HG02885 (cell line): ENCODE results near the gene FLRT2.

Experiments used
- ATAC-seq: cut with Tn5 transposase; IDR thresholded peaks from one replicate; pipeline ENCODE4 v1.9.1; 2021; ENCODE audit warnings: mild to moderate bottlenecking; ENCODE audit not compliant: unreplicated experiment, poor library complexity

Gene FLRT2

DNA sequence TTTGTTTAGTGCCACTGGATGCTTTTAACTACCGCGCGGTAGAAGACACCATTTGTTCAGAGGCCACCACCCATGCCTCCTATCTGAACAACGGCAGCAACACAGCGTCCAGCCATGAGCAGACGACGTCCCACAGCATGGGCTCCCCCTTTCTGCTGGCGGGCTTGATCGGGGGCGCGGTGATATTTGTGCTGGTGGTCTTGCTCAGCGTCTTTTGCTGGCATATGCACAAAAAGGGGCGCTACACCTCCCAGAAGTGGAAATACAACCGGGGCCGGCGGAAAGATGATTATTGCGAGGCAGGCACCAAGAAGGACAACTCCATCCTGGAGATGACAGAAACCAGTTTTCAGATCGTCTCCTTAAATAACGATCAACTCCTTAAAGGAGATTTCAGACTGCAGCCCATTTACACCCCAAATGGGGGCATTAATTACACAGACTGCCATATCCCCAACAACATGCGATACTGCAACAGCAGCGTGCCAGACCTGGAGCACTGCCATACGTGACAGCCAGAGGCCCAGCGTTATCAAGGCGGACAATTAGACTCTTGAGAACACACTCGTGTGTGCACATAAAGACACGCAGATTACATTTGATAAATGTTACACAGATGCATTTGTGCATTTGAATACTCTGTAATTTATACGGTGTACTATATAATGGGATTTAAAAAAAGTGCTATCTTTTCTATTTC lies 93.2 kb downstream of the FLRT2 start:
- no peak for ATAC-seq

DNA sequence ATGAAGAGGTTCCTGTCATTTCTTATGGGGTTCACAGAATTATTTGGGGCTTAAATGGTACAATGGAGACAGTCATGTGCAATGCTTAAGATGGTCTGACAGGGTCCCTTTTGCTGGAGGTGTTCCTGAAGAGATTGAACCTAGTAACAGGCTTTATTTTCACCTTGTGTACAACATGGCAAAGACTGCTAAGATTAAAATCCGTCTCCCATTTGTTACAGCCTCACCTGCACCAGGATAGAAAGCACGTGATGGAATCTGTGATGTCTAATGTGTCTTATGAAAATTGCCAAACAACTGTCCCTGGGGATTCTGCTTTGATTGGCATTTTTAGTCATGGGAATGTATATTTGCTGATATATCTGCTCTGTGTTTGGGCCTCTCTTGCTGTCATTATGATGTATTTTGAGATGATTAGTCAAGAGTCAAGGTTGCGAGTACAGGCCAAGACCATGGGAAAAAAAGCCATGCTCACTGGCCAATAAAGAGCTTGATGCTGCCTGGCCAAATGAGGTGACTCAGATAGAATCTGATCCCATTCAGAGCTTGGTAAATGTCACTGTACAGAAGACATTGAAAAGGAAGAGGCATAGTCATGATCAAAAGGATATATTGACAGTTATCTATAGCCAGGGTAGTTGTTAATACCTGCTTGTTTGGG lies 96.1 kb downstream of the FLRT2 start:
- no peak for ATAC-seq

DNA sequence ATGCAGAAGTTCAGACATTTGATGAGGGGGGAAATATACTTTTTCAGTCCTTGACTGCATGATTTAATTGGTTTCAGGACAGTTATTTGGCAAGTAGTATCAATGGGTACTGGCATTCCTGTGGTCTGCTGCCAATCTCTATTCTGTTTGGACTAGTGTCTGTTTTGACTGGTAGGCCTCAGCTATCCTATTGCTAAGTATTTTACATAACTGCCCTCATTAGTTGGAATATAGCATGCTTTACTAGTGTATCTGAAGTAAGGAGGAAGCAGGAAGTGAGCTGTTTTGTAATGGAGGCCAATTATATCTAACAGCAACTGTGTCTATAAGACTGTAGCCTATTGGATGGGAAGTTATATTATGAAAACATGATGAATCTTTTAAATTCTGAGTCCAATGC lies 104.3 kb downstream of the FLRT2 start:
- ATAC-seq, result no peak

DNA sequence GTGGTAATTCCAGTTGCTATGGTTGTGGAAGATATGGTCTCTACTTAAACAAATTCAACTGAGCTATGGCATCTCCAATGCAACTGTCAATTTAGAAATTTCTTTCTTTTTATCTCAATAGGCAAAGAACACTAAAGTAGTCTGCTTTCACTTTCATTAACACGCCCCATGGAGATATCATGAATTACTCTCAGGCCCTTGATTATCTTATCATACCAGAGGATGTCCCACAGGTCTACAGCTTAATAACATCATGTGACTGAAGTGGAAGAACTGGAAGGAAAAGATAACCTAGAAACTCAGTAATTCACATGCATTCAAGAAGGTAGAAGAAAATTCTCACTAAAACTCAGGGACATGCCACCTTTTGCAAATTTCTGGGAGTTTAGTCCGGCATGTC lies 114.3 kb downstream of the FLRT2 start:
- no peak for ATAC-seq

DNA sequence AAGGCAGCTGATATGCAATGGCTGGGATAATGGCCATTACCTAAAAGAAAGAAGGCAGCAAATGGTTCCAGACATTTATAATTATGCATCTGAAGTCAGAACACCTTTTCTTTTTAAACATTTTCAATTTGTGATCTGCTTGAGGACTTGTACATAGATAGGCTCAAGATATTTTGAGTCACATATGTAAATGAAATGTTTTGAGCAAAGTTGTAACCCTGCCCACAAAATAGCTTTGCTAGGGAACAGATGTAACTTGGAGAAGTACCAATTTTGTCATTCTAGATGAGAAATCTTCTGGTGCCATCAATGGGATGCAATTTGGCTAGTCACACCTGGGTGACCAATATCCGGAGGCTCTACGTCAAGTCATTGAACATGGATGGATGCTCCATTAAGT lies 123.1 kb downstream of the FLRT2 start:
- no peak for ATAC-seq

DNA sequence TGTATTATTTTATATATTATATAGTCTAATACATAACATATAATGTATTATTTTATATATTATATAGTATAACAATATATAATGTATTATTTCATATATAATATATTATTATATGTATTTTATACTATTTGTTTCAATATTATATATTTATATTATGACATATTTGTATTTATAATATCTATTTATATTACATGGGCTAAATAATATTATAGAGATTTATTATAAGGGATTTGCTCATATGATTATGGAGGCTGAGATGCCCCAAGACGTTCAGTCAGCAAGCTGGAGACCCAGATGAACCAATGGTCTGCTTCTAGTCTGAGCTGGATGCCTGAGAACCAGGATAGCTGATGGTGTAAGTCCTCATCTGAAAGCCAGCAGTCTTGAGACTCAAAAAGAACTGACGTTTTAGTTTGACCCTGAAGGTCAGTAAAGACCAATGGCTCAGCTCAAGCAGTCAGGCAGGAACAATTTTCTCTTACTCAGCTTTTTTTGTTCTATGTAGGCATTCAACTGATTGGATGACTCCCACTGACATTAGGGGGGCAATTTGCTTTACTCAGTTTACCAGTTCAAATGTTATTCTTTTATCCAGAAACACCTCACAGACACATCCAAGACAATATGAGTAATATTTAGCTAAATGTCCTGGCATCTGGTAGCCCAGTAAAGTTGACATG lies 130.4 kb downstream of the FLRT2 start:
- no peak for ATAC-seq

DNA sequence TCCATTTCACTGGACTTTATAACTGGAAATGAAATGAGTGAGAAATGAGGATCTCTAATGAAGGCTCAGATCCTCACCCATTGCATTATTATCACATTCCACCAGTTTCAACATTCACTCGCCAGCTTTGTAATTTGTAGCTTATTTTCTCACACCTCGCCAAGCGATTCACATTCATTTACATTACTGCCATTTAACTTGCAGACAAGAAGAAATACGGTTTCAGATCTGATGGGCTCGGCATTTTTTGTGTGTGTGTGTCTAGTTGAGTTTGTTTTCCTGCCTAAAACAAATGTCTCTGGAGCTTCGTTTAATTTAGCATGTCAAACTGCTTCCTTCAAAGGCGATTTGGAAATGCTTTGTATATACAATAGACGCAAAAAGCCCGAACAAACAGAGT lies 132.2 kb downstream of the FLRT2 start:
- ATAC-seq, result no peak

DNA sequence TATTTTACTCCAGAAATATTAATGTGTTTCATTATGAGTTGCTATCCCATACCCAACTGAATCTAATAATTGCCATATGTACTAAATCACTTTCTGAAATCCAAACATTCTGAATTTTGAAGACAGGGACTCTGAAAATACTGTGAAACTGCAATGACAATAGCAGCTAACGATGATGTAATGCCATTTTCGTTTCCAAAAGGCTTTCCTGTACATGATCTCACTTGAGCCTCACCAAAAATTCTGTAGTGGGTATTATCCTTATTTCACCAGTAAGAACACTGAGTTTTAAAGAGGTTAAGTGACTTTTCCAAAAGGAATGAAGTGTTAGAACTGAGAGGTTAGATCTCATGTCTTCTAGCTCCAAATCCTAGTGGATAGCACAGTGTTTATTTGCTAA lies 133.3 kb downstream of the FLRT2 start:
- no peak for ATAC-seq

DNA sequence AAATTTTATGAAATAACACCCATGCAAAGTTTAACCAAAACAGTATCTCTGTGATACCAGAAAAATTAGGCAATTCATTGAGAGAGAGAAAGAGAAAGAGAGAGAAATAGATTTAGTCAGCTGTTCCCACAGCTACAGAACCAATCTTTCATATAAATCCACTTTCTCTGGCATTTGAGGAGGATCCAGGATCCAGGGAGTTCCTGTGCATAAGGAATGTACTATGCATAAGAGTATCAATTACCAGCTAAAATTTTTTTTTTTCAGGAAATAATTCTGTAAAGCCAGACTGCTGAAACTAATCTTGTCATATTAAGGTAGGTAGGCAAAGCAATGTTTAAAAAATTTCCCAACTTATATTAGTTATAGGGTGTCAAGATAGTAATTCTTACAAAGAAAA lies 133.7 kb downstream of the FLRT2 start:
- no peak for ATAC-seq

DNA sequence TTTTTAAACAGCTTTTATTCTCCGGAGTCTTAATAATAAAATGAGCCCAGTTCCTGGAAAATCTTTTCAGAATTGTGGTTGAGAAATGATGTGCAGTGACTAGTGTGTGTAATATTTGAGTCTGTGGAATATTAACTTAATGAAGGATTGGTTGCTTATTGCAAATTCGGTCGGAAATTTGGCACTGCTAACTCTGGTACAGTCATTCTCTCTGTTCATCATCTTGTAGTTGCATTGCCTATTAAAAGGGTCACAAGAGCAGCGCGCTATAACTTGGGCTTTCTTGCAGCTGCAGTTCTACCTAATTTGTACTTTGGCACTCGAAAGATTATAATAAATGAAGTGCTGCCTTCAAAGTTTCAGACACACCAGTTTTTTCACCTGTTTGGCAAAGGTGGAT lies 146.0 kb downstream of the FLRT2 start:
- ATAC-seq, result no peak

DNA sequence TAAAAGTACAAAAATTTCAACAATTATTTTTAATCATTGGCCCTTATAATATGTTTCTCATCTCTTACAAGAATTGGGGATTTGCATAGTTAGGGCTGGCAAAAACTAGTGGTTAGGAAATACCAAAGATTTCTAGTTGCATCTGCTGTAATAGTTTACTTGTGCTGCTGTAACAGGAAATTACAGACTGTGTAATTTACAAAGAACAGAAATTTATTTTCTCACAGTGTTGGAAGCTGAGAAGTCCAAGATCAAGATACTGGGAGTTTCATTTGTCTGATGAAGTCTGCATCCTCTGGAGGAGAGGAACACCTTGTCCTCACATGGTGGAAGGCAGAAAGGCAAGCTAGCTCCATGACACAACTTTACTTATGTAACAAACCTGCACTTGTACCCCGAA lies 157.0 kb downstream of the FLRT2 start:
- ATAC-seq, result no peak

DNA sequence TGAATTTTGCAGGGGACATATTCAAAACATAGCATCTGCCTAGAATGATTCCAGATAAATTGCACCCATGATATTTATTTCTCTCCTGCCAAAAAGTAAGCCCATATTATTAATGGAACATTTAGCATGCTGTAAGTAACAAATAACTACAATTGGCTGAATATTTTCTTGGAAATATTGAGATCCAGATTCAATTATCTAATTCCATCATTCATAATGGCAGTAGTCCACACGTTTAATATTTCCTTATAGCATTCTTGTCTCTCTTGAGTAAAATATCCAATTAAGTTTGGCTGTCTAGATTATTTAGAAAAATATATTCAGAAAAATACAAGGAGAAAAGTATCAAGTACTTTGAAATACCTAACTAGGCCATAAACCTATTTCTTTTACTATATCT lies 157.5 kb downstream of the FLRT2 start:
- no peak for ATAC-seq

DNA sequence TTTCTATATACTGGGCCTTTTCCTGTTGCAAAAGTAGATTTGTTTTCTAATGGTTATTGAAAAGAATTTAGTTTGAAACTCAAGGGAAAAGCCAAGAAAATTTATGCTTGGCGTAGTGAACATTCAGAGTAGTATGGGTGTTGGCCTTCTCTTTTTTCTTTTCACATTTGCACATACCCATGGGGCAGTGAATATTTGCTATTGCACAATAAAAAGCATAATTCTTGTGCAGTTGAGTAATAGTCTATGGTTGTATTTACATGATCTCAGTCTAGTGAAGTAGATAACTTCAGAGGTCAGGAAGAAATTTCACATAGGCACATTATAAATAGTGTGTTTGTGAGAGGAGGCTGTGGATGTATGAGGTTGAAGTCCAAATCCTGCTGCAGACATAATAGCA lies 158.1 kb downstream of the FLRT2 start:
- ATAC-seq, result no peak

DNA sequence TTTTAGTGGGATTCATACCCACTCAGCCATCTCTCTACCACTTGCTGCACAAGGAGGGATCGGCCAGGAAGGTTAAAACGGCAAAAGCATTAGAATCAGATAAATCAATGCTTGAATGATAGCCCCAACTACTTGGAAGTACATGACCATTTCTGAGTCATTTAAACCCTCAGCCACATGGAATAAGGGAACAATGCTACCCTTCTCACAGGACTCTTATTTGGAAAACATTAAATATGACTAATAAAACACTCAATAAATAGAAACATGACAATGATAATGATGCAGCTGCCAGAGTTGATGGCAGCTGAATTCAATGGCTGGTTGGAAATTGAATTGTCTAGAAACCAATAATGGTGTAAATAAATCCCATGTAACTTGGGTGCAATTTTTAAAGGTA lies 165.4 kb downstream of the FLRT2 start:
- ATAC-seq, result no peak

DNA sequence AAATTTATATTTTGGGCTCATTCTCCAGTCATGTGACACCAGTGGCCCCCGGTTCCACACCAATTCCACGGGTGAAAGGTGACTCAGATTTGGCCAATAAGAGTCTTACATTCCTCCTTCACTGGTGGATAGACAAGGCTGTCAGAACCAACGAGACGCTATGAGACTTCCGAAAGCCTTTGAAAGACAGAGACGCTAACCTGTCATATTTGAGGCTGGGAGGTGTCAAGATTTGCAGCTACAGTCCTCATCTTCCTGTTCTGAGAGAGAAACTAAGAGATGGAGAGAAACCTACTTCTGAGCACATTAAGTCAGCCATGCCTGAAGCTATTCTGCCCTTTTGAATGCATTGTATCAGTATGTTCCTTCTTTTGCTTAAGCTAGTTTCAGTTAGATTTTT lies 171.2 kb downstream of the FLRT2 start:
- no peak for ATAC-seq

DNA sequence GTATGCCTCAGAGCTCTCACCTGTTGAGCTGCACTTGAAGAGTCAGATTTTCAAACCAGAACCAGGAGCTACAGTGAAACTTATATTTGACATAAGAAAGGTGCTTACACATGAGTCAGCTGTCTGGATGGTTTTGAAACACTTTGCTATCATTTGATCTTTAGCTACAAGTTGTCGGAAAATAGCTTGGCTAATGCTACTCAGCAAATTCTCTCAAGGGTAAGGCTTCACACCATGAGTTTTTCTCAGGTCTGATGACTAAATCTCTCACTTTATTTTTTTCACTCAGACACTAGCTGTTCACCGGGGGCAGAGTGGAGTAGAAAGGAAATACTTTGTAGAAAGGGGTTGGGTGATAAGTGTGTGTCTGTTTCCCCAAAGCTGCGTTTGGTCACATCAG lies 171.8 kb downstream of the FLRT2 start:
- no peak for ATAC-seq

DNA sequence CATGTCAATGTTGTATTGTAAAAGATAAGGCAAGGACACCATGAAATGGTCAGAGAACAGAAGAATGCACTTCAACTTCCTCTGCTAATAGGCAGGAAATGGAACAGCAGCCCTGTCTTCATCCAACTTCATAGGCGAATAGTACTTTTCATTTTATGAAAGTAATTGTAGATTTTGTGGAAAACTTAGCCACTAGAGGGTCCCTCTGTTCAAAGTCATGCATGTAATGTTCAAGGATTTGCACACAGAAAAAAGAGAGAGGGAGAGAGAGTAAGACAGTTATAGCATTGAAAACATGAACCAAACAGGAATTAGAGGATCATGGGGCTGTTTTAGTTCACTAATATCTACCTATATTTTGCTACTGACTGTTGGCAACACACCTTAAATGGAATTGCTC lies 172.2 kb downstream of the FLRT2 start:
- no peak for ATAC-seq

DNA sequence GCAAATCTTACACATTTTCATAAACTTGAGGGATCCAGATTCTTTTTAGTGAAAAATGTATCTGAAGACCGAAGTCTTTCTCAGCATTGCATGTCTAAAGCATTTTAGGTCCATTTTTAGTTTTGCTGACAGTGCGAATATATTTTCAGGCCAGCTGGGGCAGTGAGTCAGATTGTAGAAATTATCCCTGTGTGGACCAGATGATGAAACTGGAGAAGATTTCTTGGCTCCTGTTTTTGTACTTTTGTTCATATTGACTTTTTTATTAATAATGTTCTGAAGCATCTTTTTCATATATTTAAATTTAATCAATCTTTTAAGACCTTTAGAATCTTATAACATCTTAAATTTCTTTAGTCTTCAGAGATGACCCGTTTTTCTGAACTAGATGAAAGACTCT lies 173.1 kb downstream of the FLRT2 start:
- ATAC-seq, result no peak
